LNCAP (cell line): ENCODE data around the gene STKLD1.

ENCODE experiments used
- TF ChIP-seq, protein P1 (sequence below): fragments of 450-650 bp; IDR thresholded peaks from 2 replicates; pipeline ENCODE4 v1.5.1; 2017; ENCODE audit warnings: mild to moderate bottlenecking

STKLD1 gene

DNA sequence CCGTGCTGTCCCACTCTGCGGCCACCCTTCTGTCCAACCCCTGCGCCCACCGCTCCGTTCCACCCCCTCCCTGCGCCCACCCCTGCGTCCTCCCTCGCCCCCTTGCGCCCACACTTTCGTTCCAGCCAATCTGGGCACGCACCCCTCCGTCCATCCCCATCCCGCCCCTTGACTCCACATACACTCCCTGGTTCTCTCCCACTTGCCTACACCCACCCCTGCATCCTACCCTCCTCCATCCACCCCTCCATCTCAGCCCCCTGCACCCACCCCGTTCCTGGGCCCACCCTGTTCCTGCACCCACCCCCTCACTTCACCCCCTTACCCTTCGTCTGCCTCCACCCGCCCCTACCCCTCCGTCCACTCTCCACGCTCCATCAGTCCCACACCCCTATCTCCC, 53.0 kb downstream of the STKLD1 start:
- TF ChIP-seq, protein P1, sequence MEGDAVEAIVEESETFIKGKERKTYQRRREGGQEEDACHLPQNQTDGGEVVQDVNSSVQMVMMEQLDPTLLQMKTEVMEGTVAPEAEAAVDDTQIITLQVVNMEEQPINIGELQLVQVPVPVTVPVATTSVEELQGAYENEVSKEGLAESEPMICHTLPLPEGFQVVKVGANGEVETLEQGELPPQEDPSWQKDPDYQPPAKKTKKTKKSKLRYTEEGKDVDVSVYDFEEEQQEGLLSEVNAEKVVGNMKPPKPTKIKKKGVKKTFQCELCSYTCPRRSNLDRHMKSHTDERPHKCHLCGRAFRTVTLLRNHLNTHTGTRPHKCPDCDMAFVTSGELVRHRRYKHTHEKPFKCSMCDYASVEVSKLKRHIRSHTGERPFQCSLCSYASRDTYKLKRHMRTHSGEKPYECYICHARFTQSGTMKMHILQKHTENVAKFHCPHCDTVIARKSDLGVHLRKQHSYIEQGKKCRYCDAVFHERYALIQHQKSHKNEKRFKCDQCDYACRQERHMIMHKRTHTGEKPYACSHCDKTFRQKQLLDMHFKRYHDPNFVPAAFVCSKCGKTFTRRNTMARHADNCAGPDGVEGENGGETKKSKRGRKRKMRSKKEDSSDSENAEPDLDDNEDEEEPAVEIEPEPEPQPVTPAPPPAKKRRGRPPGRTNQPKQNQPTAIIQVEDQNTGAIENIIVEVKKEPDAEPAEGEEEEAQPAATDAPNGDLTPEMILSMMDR: no peak

GRCh38 chr9:133429641-133430161, 53.5 kb downstream of the STKLD1 start:
- TF ChIP-seq, protein P1: no peak

GRCh38 chr9:133430244-133430643, 54.1 kb downstream of the STKLD1 start:
- TF ChIP-seq, protein P1: no peak

DNA sequence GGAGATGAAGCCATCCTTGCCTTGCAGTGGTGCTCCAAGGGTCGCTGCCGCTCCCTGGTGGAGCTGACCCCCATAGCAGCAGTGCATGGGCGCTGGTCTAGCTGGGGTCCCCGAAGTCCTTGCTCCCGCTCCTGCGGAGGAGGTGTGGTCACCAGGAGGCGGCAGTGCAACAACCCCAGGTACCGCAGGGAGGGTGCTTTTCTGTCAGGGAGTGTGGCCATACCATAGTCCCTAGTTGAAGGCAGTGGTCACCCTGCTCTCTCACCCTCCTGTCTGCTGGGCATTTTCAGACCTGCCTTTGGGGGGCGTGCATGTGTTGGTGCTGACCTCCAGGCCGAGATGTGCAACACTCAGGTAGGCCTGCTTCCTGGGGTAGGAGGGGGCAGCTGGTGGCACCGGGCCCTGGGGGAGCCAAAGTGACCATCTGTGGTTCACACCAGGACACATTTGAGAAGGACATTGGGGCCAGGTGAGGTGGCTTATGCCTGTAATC, 57.2 kb downstream of the STKLD1 start:
- TF ChIP-seq, protein P1: no peak

- TF ChIP-seq, protein P1: no peak
These were observed 60.5 kb downstream of the STKLD1 start for GRCh38 chr9:133436681-133437080.

DNA sequence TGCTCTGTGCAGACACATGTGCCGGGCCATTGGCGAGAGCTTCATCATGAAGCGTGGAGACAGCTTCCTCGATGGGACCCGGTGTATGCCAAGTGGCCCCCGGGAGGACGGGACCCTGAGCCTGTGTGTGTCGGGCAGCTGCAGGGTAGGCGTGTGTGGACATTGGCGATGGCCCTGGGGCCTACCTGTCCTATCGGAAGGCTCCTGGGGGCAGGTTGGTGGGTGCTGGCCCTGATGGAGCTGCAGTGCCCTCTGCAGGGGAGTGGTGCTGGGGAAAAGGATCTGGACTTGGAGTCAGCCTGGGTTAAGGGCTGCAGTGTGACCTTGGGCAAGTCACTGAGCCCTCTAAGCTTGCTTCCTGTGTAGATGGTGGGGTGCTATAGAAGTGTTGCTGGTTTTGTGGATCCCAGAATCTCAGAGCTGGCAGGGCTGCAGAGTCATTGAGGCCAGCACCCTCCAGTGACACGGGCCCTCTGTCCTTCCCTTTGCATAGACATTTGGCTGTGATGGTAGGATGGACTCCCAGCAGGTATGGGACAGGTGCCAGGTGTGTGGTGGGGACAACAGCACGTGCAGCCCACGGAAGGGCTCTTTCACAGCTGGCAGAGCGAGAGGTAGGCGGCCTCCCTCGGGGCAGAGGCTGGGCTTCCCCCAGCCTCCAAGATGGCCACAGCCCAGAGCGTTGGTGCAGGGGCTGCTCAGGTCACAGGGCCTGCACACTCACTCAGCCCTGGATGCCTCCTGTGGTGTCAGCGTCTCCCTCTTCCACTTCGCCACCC, 61.8 kb downstream of the STKLD1 start:
- TF ChIP-seq, protein P1: no peak

DNA sequence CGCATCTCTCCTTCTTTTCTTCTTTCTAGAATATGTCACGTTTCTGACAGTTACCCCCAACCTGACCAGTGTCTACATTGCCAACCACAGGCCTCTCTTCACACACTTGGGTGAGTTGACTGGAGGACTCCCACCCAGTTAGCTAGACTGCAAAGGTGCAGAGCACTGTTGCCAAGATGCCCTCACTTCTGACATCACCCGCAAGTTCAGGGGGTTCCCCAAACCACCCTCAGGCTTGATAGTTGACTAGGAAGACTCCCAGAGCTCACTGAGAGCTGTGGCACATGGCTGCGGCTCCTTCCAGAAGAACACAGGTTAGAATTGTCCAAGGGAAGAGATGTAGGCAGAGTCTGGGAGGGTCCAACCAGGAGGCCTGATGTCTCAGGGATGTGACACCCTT, 63.2 kb downstream of the STKLD1 start:
- TF ChIP-seq, protein P1: no peak
